HG03103 (cell line): ENCODE results near the gene DNM3.
"Not testable (repeated sequence)": the region's sequence is repeated elsewhere in the genome, so short reads cannot be mapped to it uniquely, and the experiment has no call there.

Experiments used
- ATAC-seq: cut with Tn5 transposase; IDR thresholded peaks from one replicate; pipeline ENCODE4 v1.9.1; 2021; ENCODE audit warnings: low read depth; ENCODE audit not compliant: unreplicated experiment

Gene DNM3

GRCh38 chr1:171841050-171841910, at the start of gene DNM3:
Gene DNM3, plus strand, starts transcription at chr1:171841498. Its CDS starts 159 bp downstream, at chr1:171841657.
- peak; percentile 84 for ATAC-seq

GRCh38 chr1:171792656-171793369, 48.5 kb upstream of the DNM3 start:
- no peak for ATAC-seq

GRCh38 chr1:171793636-171794035, 47.7 kb upstream of the DNM3 start:
- no peak for ATAC-seq

- no peak for ATAC-seq
These were observed 47.2 kb upstream of the DNM3 start for GRCh38 chr1:171794085-171794484.

- no peak for ATAC-seq
These were observed 44.7 kb upstream of the DNM3 start for GRCh38 chr1:171796592-171796991.

- ATAC-seq: no peak
These were observed 43.0 kb upstream of the DNM3 start for GRCh38 chr1:171798311-171798710.

GRCh38 chr1:171798765-171799164, 42.5 kb upstream of the DNM3 start:
- ATAC-seq: no peak

- ATAC-seq: no peak
These were observed 42.1 kb upstream of the DNM3 start for GRCh38 chr1:171799166-171799565.

GRCh38 chr1:171799698-171800097, 41.6 kb upstream of the DNM3 start:
- ATAC-seq: not testable (repeated sequence)

GRCh38 chr1:171800342-171800741, 41.0 kb upstream of the DNM3 start:
- ATAC-seq: no peak

- no peak for ATAC-seq
These were observed 40.4 kb upstream of the DNM3 start for GRCh38 chr1:171800851-171801250.

GRCh38 chr1:171801487-171801891, 39.8 kb upstream of the DNM3 start:
- no peak for ATAC-seq

- ATAC-seq: no peak
These were observed 39.1 kb upstream of the DNM3 start for GRCh38 chr1:171802207-171802606.

GRCh38 chr1:171803045-171803444, 38.3 kb upstream of the DNM3 start:
- no peak for ATAC-seq

GRCh38 chr1:171803461-171804022, 37.8 kb upstream of the DNM3 start:
- no peak for ATAC-seq

- peak; percentile 65 for ATAC-seq
These were observed 35.7 kb upstream of the DNM3 start for GRCh38 chr1:171805395-171806115.

- no peak for ATAC-seq
These were observed 33.7 kb upstream of the DNM3 start for GRCh38 chr1:171807556-171807955.

GRCh38 chr1:171809834-171810233, 31.5 kb upstream of the DNM3 start:
- no peak for ATAC-seq

GRCh38 chr1:171811672-171812071, 29.6 kb upstream of the DNM3 start:
- ATAC-seq: no peak

GRCh38 chr1:171814692-171815091, 26.6 kb upstream of the DNM3 start:
- no peak for ATAC-seq
